SK-N-SH (cell line): Measurements from ENCODE around the gene STIM2.

Experiments
- CTCF ChIP-seq: fragments of 200-600 bp; sonication (generic); IDR thresholded peaks from 2 replicates; pipeline ENCODE4 v1.6.1; 2017; ENCODE audit warnings: antibody characterized with exemption, mild to moderate bottlenecking, moderate library complexity
- ELF1 ChIP-seq: IDR thresholded peaks from 2 replicates; pipeline ENCODE4 v1.4.0; 2012
- MXI1 ChIP-seq: IDR thresholded peaks from 2 replicates; pipeline ENCODE4 v1.6.1; 2012; ENCODE audit warnings: mild to moderate bottlenecking, low read depth, low read length, improper control_type of control experiment
- POLR2AphosphoS5 ChIP-seq: IDR thresholded peaks from 2 replicates; pipeline ENCODE4 v1.6.1; 2012; ENCODE audit warnings: low read depth, low read length
- RAD21 ChIP-seq: IDR thresholded peaks from 2 replicates; pipeline ENCODE4 v1.6.1; 2012; ENCODE audit warnings: mild to moderate bottlenecking, low read length
- TAF1 ChIP-seq: IDR thresholded peaks from 2 replicates; pipeline ENCODE4 v1.6.1; 2012; ENCODE audit warnings: low read depth, mild to moderate bottlenecking, low read length, moderate library complexity, borderline replicate concordance

DNA sequence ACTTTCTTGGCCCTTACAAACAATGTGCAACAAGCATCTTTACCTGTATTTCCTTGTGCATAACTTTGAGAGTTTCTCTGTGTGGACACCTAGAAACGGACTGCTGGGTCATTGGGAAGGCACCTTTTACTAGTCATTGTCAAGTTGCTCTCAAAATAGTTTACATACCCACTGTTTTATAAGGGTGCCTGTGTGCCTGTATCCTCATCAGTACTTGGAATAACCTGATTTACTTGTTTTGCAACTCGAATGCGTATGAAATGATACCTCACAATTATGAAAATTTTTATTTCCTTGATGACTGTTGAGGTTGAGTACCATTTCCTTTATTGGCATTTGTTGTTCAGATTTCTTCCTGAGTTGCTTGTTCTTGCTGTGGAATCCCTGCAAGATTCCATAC, 150.8 kb downstream of the STIM2 start:
- TF ChIP-seq MXI1 (no peak), POLR2AphosphoS5 (no peak), CTCF (no peak), TAF1 (no peak), ELF1 (no peak), RAD21 (no peak)
